Measurements from ENCODE around the gene PFKFB1. TPM values are rescaled to one million over a fixed set of nuclear protein-coding genes. Genes with fewer than 3 reads are reported as not detected.

Gene PFKFB1
- total and polyA plus RNA-seq, 2 donors (not counting 1 experiment from before 2014, with no cell fraction given): under 0.01 TPM; not detected in 1

- Histone ChIP-seq H3K27me3 (ENCODE audit: control insufficient read depth, insufficient read depth, low read length) (no peaks in the 10 kb centered on the region), H3K79me2 (ENCODE audit: control insufficient read depth, insufficient read depth, low read length) (no peaks in the 10 kb centered on the region), H3K4me3 (replicated peaks in 1 of 4; ENCODE audit: control extremely low read depth in 1 of 4, insufficient read depth in 1 of 4, low read depth in 3 of 4, low read length in 4 of 4) (no peak overlapping the region), H3K36me3 (ENCODE audit: control insufficient read depth, insufficient read depth, low read length) (no peaks in the 10 kb centered on the region), H2AFZ (ENCODE audit: low read length) (no peak overlapping the region), H3K27ac (ENCODE audit: insufficient read depth, low read length) (no peak overlapping the region), H3K9me3 (ENCODE audit: control insufficient read depth, insufficient read depth, low read depth, low read length) (no peaks in the 10 kb centered on the region), H3K9ac (ENCODE audit: insufficient read depth, low read length) (no peak overlapping the region), H4K20me1 (ENCODE audit: control insufficient read depth, extremely low read depth, insufficient read depth, low read length) (no peaks in the 10 kb centered on the region), H3K4me2 (ENCODE audit: extremely low read depth, insufficient read depth, low read length) (no peak overlapping the region), H3K4me1 (ENCODE audit: control insufficient read depth, extremely low read depth, insufficient read depth, low read length) (no peaks in the 10 kb centered on the region)
- TF ChIP-seq CTCF (conservative IDR thresholded peaks at IDR 0.05 in 1 of 2, IDR thresholded peaks at IDR 0.05 in 1 of 2; ENCODE audit: low read depth in 1 of 2, low read length in 2 of 2) (no peak), EZH2 (IDR thresholded peaks at IDR 0.05; ENCODE audit: low read length, missing control alignments) (no peak)
- DNase-seq (ENCODE audit: low read depth in 2 of 2): no peak
Observed at GRCh38 chrX:54928876-54929275, 65.1 kb downstream of the PFKFB1 start.

- Histone ChIP-seq H3K4me2 (ENCODE audit: extremely low read depth, insufficient read depth, low read length) (no peak overlapping the region), H3K9ac (ENCODE audit: insufficient read depth, low read length) (no peak overlapping the region), H3K36me3 (ENCODE audit: control insufficient read depth, insufficient read depth, low read length) (no peaks in the 10 kb centered on the region), H3K27me3 (ENCODE audit: control insufficient read depth, insufficient read depth, low read length) (no peaks in the 10 kb centered on the region), H3K27ac (ENCODE audit: insufficient read depth, low read length) (no peak overlapping the region), H3K9me3 (ENCODE audit: control insufficient read depth, insufficient read depth, low read depth, low read length) (no peaks in the 10 kb centered on the region), H3K79me2 (ENCODE audit: control insufficient read depth, insufficient read depth, low read length) (no peaks in the 10 kb centered on the region), H4K20me1 (ENCODE audit: control insufficient read depth, extremely low read depth, insufficient read depth, low read length) (no peaks in the 10 kb centered on the region), H3K4me3 (replicated peaks in 1 of 4; ENCODE audit: control extremely low read depth in 1 of 4, insufficient read depth in 1 of 4, low read depth in 3 of 4, low read length in 4 of 4) (no peak overlapping the region), H3K4me1 (ENCODE audit: control insufficient read depth, extremely low read depth, insufficient read depth, low read length) (no peaks in the 10 kb centered on the region), H2AFZ (ENCODE audit: low read length) (no peak overlapping the region)
- TF ChIP-seq CTCF (conservative IDR thresholded peaks at IDR 0.05 in 1 of 2, IDR thresholded peaks at IDR 0.05 in 1 of 2; ENCODE audit: low read depth in 1 of 2, low read length in 2 of 2): no peak
- TF ChIP-seq EZH2 (IDR thresholded peaks at IDR 0.05; ENCODE audit: low read length, missing control alignments): no peak
- no peak for DNase-seq (ENCODE audit: low read depth in 2 of 2)
Observed at GRCh38 chrX:54926978-54927377, 67.0 kb downstream of the PFKFB1 start.

GRCh38 chrX:54923376-54923775 is 70.6 kb downstream of the PFKFB1 start:
- Histone ChIP-seq H3K4me2 (ENCODE audit: extremely low read depth, insufficient read depth, low read length) (no peak overlapping the region), H3K9me3 (ENCODE audit: control insufficient read depth, insufficient read depth, low read depth, low read length) (no peaks in the 10 kb centered on the region), H3K36me3 (ENCODE audit: control insufficient read depth, insufficient read depth, low read length) (no peaks in the 10 kb centered on the region), H2AFZ (ENCODE audit: low read length) (no peak overlapping the region), H3K27me3 (ENCODE audit: control insufficient read depth, insufficient read depth, low read length) (no peaks in the 10 kb centered on the region), H3K9ac (ENCODE audit: insufficient read depth, low read length) (no peak overlapping the region), H3K27ac (ENCODE audit: insufficient read depth, low read length) (no peak overlapping the region), H3K79me2 (ENCODE audit: control insufficient read depth, insufficient read depth, low read length) (no peaks in the 10 kb centered on the region), H3K4me1 (ENCODE audit: control insufficient read depth, extremely low read depth, insufficient read depth, low read length) (no peaks in the 10 kb centered on the region), H4K20me1 (ENCODE audit: control insufficient read depth, extremely low read depth, insufficient read depth, low read length) (no peaks in the 10 kb centered on the region), H3K4me3 (replicated peaks in 1 of 4; ENCODE audit: control extremely low read depth in 1 of 4, insufficient read depth in 1 of 4, low read depth in 3 of 4, low read length in 4 of 4) (no peak overlapping the region)
- no peak for DNase-seq (ENCODE audit: low read depth in 2 of 2)
- TF ChIP-seq CTCF (conservative IDR thresholded peaks at IDR 0.05 in 1 of 2, IDR thresholded peaks at IDR 0.05 in 1 of 2; ENCODE audit: low read depth in 1 of 2, low read length in 2 of 2): no peak
- no peak for TF ChIP-seq EZH2 (IDR thresholded peaks at IDR 0.05; ENCODE audit: low read length, missing control alignments)
